Endothelial cell (in vitro differentiated cells): ENCODE measurements around the gene NFX1. TPM values are rescaled to one million over a fixed set of nuclear protein-coding genes. Genes with fewer than 3 reads are reported as not detected.

Experiments
- DNase-seq: peaks from one replicate; pipeline ENCODE4 v3.0.0; 2021; ENCODE audit warnings: low spot score
- H3K27ac Mint-ChIP-seq: one replicate; pipeline ENCODE4 v1.8.0; 2021; ENCODE audit warnings: mixed read lengths, inconsistent platforms; ENCODE audit not compliant: unreplicated experiment
- H3K27me3 Mint-ChIP-seq: one replicate; pipeline ENCODE4 v1.8.0; 2021; ENCODE audit warnings: mild to moderate bottlenecking, moderate library complexity, mixed read lengths, inconsistent platforms; ENCODE audit not compliant: unreplicated experiment
- H3K36me3 Mint-ChIP-seq: one replicate; pipeline ENCODE4 v1.8.0; 2021; ENCODE audit warnings: mild to moderate bottlenecking, low read depth, mixed read lengths, inconsistent platforms; ENCODE audit not compliant: unreplicated experiment
- H3K4me1 Mint-ChIP-seq: one replicate; pipeline ENCODE4 v1.8.0; 2021; ENCODE audit warnings: mild to moderate bottlenecking, mixed read lengths, inconsistent platforms; ENCODE audit not compliant: unreplicated experiment
- H3K4me3 Mint-ChIP-seq: one replicate; pipeline ENCODE4 v1.8.0; 2021; ENCODE audit warnings: mild to moderate bottlenecking, mixed read lengths, inconsistent platforms; ENCODE audit not compliant: unreplicated experiment
- H3K9me3 Mint-ChIP-seq: one replicate; pipeline ENCODE4 v1.8.0; 2021; ENCODE audit warnings: mixed read lengths, inconsistent platforms; ENCODE audit not compliant: unreplicated experiment
- CTCF ChIP-seq: fragments of 200-600 bp; sonication (generic); IDR thresholded peaks from one replicate; pipeline ENCODE4 v1.5.0; 2021; ENCODE audit warnings: antibody characterized with exemption; ENCODE audit not compliant: unreplicated experiment
- total RNA-seq: library from RNA; stranded (reverse); fragmentation: NEBNext Ultra II Directional; extraction: Animal tissue kit (Norgen Biotek cat#: 25700); gene quantifications from one replicate; pipeline ENCODE4 v1.2.1, GENCODE V29; 2021; ENCODE audit not compliant: unreplicated experiment

NFX1 gene
- total RNA-seq, 1 donor from 2014 or later: 33.5 TPM

GRCh38 chr9:33419708-33420303, 129.5 kb downstream of the NFX1 start:
- peaks cover 6% of the 10 kb centered on the region for H3K4me1 Mint-ChIP-seq
- no peaks in the 10 kb centered on the region for H3K36me3 Mint-ChIP-seq
- peaks cover 10% of the 10 kb centered on the region for H3K27me3 Mint-ChIP-seq
- no peak overlapping the region for H3K27ac Mint-ChIP-seq
- TF ChIP-seq CTCF: no peak
- no peaks in the 10 kb centered on the region for H3K9me3 Mint-ChIP-seq
- H3K4me3 Mint-ChIP-seq: peak overlapping the region; percentile 3
- no peak for DNase-seq

Other genes with a start within 250 kb of the NFX1 start
- 23.7 TPM for gene SMU1, start 213.8 kb upstream of the NFX1 start, total RNA-seq
- gene B4GALT1, start 123.2 kb upstream of the NFX1 start, total RNA-seq: 86.7 TPM
- not detected for gene SPINK4, start 50.3 kb upstream of the NFX1 start, total RNA-seq
- gene BAG1, start 25.8 kb upstream of the NFX1 start, total RNA-seq: 61.5 TPM
- gene CHMP5, start 25.5 kb upstream of the NFX1 start, total RNA-seq: 88.7 TPM
- 0.64 TPM for gene AQP7, start 112.1 kb downstream of the NFX1 start, total RNA-seq
- 6.0 TPM for gene AQP3, start 157.1 kb downstream of the NFX1 start, total RNA-seq
- gene NOL6, start 183.4 kb downstream of the NFX1 start, total RNA-seq: 22.6 TPM
- 0.41 TPM for gene ANKRD18B, start 233.7 kb downstream of the NFX1 start, total RNA-seq